ENCODE results near the gene INPP5E.

INPP5E gene

DNA sequence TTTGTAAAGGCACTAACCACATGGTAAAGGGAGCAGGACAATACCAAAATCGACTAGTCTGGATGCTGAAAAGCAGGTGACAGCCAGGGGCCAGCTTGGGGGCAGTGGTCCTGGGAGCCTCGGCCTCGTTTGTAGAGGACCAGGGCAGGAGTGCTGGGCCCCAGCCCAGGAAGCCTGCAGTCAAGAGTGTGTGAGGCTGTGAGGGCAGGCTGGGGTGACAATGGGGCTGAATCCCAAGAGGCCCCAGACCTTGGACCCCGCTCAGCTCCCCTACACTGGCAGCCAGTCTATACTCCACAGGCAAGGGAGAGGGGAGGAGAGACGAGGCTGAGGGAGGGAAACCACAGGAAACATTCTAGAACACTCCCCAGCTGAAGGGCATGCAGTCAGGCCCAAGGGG, 2.6 kb upstream of the INPP5E start:
- Histone ChIP-seq H4K12ac (ENCODE audit: low read depth, low read length) (no peak overlapping the region), H3K14ac (ENCODE audit: low read length) (no peak overlapping the region), H3K4me3 (ENCODE audit: low read depth, low read length) (no peak overlapping the region), H3K79me2 (ENCODE audit: control insufficient read depth, insufficient read depth, low read length, poor library complexity) (peaks cover 9% of the 10 kb centered on the region), H3K36me3 (ENCODE audit: control insufficient read depth in 1 of 2, insufficient read depth in 2 of 2, low read length in 2 of 2) (peaks cover 63 to 64% of the 10 kb centered on the region in 2 experiments), H2BK5ac (ENCODE audit: low read depth, low read length, poor library complexity) (no peak overlapping the region), H2BK120ac (ENCODE audit: insufficient read depth, low read length, poor library complexity) (no peak overlapping the region), H4K8ac (ENCODE audit: low read depth, low read length) (no peak overlapping the region), H3K18ac (ENCODE audit: low read length) (no peak overlapping the region), H2AFZ (ENCODE audit: insufficient read depth, low read length, poor library complexity) (no peak overlapping the region), H3K4me2 (ENCODE audit: low read length) (no peak overlapping the region), H3K9ac (ENCODE audit: low read length) (no peak overlapping the region), H2AK5ac (ENCODE audit: low read length) (no peak overlapping the region), H3K4ac (ENCODE audit: low read depth, low read length) (no peak overlapping the region), H3K79me1 (ENCODE audit: low read length) (peaks cover 7% of the 10 kb centered on the region), H3K9me3 (ENCODE audit: insufficient read depth, low read depth, low read length) (no peaks in the 10 kb centered on the region), H3K27me3 (ENCODE audit: insufficient read depth, low read length) (no peaks in the 10 kb centered on the region), H3K23ac (ENCODE audit: low read length) (no peak overlapping the region), H3K27ac (ENCODE audit: low read depth, low read length) (no peak overlapping the region), H4K91ac (ENCODE audit: low read depth, low read length) (no peak overlapping the region), H3K4me1 (ENCODE audit: control insufficient read depth in 1 of 2, insufficient read depth in 2 of 2, low read length in 2 of 2) (peaks cover 7 to 12% of the 10 kb centered on the region in 2 experiments), H2BK12ac (ENCODE audit: low read length) (no peak overlapping the region)
- DNase-seq, result no peak
- WGBS (ENCODE audit: extremely low coverage, insufficient coverage, insufficient read length), result no CpG with 5 or more reads among the region's 5 CpGs

DNA sequence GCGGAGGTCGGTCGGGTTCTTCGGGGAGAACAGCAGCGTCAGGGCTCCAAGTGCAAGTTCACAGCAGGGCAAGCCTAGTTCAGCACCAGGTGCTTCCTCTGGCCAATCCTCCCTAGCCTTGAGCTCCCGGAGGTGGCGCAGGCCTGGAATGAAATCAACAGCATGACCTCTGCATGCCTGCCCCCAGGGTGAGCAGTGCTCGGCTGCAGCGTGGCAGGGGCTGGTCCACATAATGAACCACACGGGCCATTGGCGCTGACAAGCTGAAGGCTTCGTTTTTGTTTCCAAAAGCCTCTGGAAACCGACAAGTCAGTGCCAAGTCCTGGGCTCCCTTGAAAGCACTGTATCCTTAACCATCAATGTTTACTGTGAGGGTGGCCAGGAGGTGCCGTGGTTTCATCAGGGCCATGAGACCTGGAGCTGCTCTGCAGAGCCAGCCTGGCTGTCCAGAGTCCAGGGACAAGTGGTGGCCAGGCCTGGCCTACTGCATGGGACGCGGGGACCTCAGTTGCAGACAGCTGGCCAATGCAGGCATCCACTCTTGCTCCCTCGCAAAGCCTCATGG, 2.1 kb upstream of the INPP5E start:
- H3K79me2 ChIP-seq (ENCODE audit: control insufficient read depth, insufficient read depth, low read length, poor library complexity), result peaks cover 9% of the 10 kb centered on the region
- H2BK12ac ChIP-seq (ENCODE audit: low read length), result no peak overlapping the region
- H3K27me3 ChIP-seq (ENCODE audit: insufficient read depth, low read length), result no peaks in the 10 kb centered on the region
- no peaks in the 10 kb centered on the region for H3K9me3 ChIP-seq (ENCODE audit: insufficient read depth, low read depth, low read length)
- no peak overlapping the region for H2BK5ac ChIP-seq (ENCODE audit: low read depth, low read length, poor library complexity)
- no peak overlapping the region for H3K18ac ChIP-seq (ENCODE audit: low read length)
- H3K79me1 ChIP-seq (ENCODE audit: low read length), result peaks cover 7% of the 10 kb centered on the region
- H4K12ac ChIP-seq (ENCODE audit: low read depth, low read length), result no peak overlapping the region
- no peak overlapping the region for H3K4me2 ChIP-seq (ENCODE audit: low read length)
- H3K27ac ChIP-seq (ENCODE audit: low read depth, low read length), result no peak overlapping the region
- peaks cover 7 to 12% of the 10 kb centered on the region in 2 experiments for H3K4me1 ChIP-seq (ENCODE audit: control insufficient read depth in 1 of 2, insufficient read depth in 2 of 2, low read length in 2 of 2)
- no peak overlapping the region for H3K14ac ChIP-seq (ENCODE audit: low read length)
- peak; percentile 77 to 84 for DNase-seq
- no peak overlapping the region for H4K91ac ChIP-seq (ENCODE audit: low read depth, low read length)
- H3K23ac ChIP-seq (ENCODE audit: low read length), result no peak overlapping the region
- H2BK120ac ChIP-seq (ENCODE audit: insufficient read depth, low read length, poor library complexity), result no peak overlapping the region
- H3K36me3 ChIP-seq (ENCODE audit: control insufficient read depth in 1 of 2, insufficient read depth in 2 of 2, low read length in 2 of 2), result peaks cover 58 to 59% of the 10 kb centered on the region in 2 experiments
- no peak overlapping the region for H4K8ac ChIP-seq (ENCODE audit: low read depth, low read length)
- no peak overlapping the region for H3K9ac ChIP-seq (ENCODE audit: low read length)
- H3K4me3 ChIP-seq (ENCODE audit: low read depth, low read length), result no peak overlapping the region
- H2AFZ ChIP-seq (ENCODE audit: insufficient read depth, low read length, poor library complexity), result no peak overlapping the region
- no peak overlapping the region for H2AK5ac ChIP-seq (ENCODE audit: low read length)
- H3K4ac ChIP-seq (ENCODE audit: low read depth, low read length), result no peak overlapping the region
- no CpG with 5 or more reads among the region's 17 CpGs for WGBS (ENCODE audit: extremely low coverage, insufficient coverage, insufficient read length)

GRCh38 chr9:136441191-136441680, 1.6 kb upstream of the INPP5E start:
- no peak overlapping the region for H3K27ac ChIP-seq (ENCODE audit: low read depth, low read length)
- peaks cover 7% of the 10 kb centered on the region for H3K79me1 ChIP-seq (ENCODE audit: low read length)
- H4K8ac ChIP-seq (ENCODE audit: low read depth, low read length), result no peak overlapping the region
- H3K4me1 ChIP-seq (ENCODE audit: control insufficient read depth in 1 of 2, insufficient read depth in 2 of 2, low read length in 2 of 2), result peaks cover 7 to 12% of the 10 kb centered on the region in 2 experiments
- no peak overlapping the region for H2BK120ac ChIP-seq (ENCODE audit: insufficient read depth, low read length, poor library complexity)
- no peak overlapping the region for H2BK12ac ChIP-seq (ENCODE audit: low read length)
- no peak overlapping the region for H3K4ac ChIP-seq (ENCODE audit: low read depth, low read length)
- no peak overlapping the region for H2AK5ac ChIP-seq (ENCODE audit: low read length)
- no CpG with 5 or more reads among the region's 15 CpGs for WGBS (ENCODE audit: extremely low coverage, insufficient coverage, insufficient read length)
- H3K18ac ChIP-seq (ENCODE audit: low read length), result no peak overlapping the region
- H3K4me3 ChIP-seq (ENCODE audit: low read depth, low read length), result no peak overlapping the region
- no peak for DNase-seq
- peaks cover 56 to 57% of the 10 kb centered on the region in 2 experiments for H3K36me3 ChIP-seq (ENCODE audit: control insufficient read depth in 1 of 2, insufficient read depth in 2 of 2, low read length in 2 of 2)
- no peak overlapping the region for H4K91ac ChIP-seq (ENCODE audit: low read depth, low read length)
- H3K23ac ChIP-seq (ENCODE audit: low read length), result no peak overlapping the region
- no peak overlapping the region for H3K9ac ChIP-seq (ENCODE audit: low read length)
- no peak overlapping the region for H2BK5ac ChIP-seq (ENCODE audit: low read depth, low read length, poor library complexity)
- H4K12ac ChIP-seq (ENCODE audit: low read depth, low read length), result no peak overlapping the region
- no peaks in the 10 kb centered on the region for H3K27me3 ChIP-seq (ENCODE audit: insufficient read depth, low read length)
- H2AFZ ChIP-seq (ENCODE audit: insufficient read depth, low read length, poor library complexity), result no peak overlapping the region
- peaks cover 9% of the 10 kb centered on the region for H3K79me2 ChIP-seq (ENCODE audit: control insufficient read depth, insufficient read depth, low read length, poor library complexity)
- H3K14ac ChIP-seq (ENCODE audit: low read length), result no peak overlapping the region
- no peaks in the 10 kb centered on the region for H3K9me3 ChIP-seq (ENCODE audit: insufficient read depth, low read depth, low read length)
- no peak overlapping the region for H3K4me2 ChIP-seq (ENCODE audit: low read length)

GRCh38 chr9:136438548-136439480, 831 bp downstream of the INPP5E start:
- no peaks in the 10 kb centered on the region for H3K27me3 ChIP-seq (ENCODE audit: insufficient read depth, low read length)
- no peaks in the 10 kb centered on the region for H3K9me3 ChIP-seq (ENCODE audit: insufficient read depth, low read depth, low read length)
- H4K12ac ChIP-seq (ENCODE audit: low read depth, low read length), result peak overlapping the region; percentile 94
- peak overlapping the region; percentile 89 for H3K4me2 ChIP-seq (ENCODE audit: low read length)
- peak overlapping the region; percentile 37 for H2AK5ac ChIP-seq (ENCODE audit: low read length)
- H3K14ac ChIP-seq (ENCODE audit: low read length), result peak overlapping the region; percentile 83
- H3K79me1 ChIP-seq (ENCODE audit: low read length), result peaks cover 7% of the 10 kb centered on the region
- no peak overlapping the region for H3K23ac ChIP-seq (ENCODE audit: low read length)
- no CpG with 5 or more reads among the region's 91 CpGs for WGBS (ENCODE audit: extremely low coverage, insufficient coverage, insufficient read length)
- H3K79me2 ChIP-seq (ENCODE audit: control insufficient read depth, insufficient read depth, low read length, poor library complexity), result peaks cover 9% of the 10 kb centered on the region
- peak overlapping the region; percentile 94 for H4K8ac ChIP-seq (ENCODE audit: low read depth, low read length)
- peak overlapping the region; percentile 42 for H2BK5ac ChIP-seq (ENCODE audit: low read depth, low read length, poor library complexity)
- peak overlapping the region; percentile 97 for H3K9ac ChIP-seq (ENCODE audit: low read length)
- H3K18ac ChIP-seq (ENCODE audit: low read length), result peak overlapping the region; percentile 57
- H2AFZ ChIP-seq (ENCODE audit: insufficient read depth, low read length, poor library complexity), result peak overlapping the region; percentile 84
- H2BK120ac ChIP-seq (ENCODE audit: insufficient read depth, low read length, poor library complexity), result peak overlapping the region; percentile 47
- H3K4me1 ChIP-seq (ENCODE audit: control insufficient read depth in 1 of 2, insufficient read depth in 2 of 2, low read length in 2 of 2), result peaks cover 7 to 12% of the 10 kb centered on the region in 2 experiments
- H3K36me3 ChIP-seq (ENCODE audit: control insufficient read depth in 1 of 2, insufficient read depth in 2 of 2, low read length in 2 of 2), result peaks cover 50 to 54% of the 10 kb centered on the region in 2 experiments
- peak in 1 of 2 donors; percentile 40 for DNase-seq
- H3K4me3 ChIP-seq (ENCODE audit: low read depth, low read length), result peak overlapping the region; percentile 92
- peak overlapping the region; percentile 70 for H3K4ac ChIP-seq (ENCODE audit: low read depth, low read length)
- peak overlapping the region; percentile 88 for H4K91ac ChIP-seq (ENCODE audit: low read depth, low read length)
- H2BK12ac ChIP-seq (ENCODE audit: low read length), result no peak overlapping the region
- no peak overlapping the region for H3K27ac ChIP-seq (ENCODE audit: low read depth, low read length)
